HG02642 (cell line): Measurements from ENCODE around the gene DNAAF9.
"Not testable (repeated sequence)": the region's sequence is repeated elsewhere in the genome, so short reads cannot be mapped to it uniquely, and the experiment has no call there.

Experiments used
- ATAC-seq: cut with Tn5 transposase; IDR thresholded peaks from one replicate; pipeline ENCODE4 v1.9.1; 2021; ENCODE audit warnings: mild to moderate bottlenecking; ENCODE audit not compliant: unreplicated experiment, poor library complexity

The DNAAF9 gene

GRCh38 chr20:3407040-3407770 lies at the start of gene DNAAF9:
DNAAF9 (minus strand) TSS chr20:3407669; CDS start chr20:3407557, 112 bp downstream.
- ATAC-seq, result peak; percentile 41

- no peak for ATAC-seq
These were observed 49.2 kb upstream of the DNAAF9 start for GRCh38 chr20:3456648-3457047.

- no peak for ATAC-seq
These were observed 47.4 kb upstream of the DNAAF9 start for GRCh38 chr20:3454831-3455230.

- ATAC-seq, result no peak
These were observed 45.2 kb upstream of the DNAAF9 start for GRCh38 chr20:3452690-3453089.

GRCh38 chr20:3452136-3452535 lies 44.7 kb upstream of the DNAAF9 start:
- ATAC-seq, result no peak

- ATAC-seq, result no peak
These were observed 41.9 kb upstream of the DNAAF9 start for GRCh38 chr20:3449319-3449718.

GRCh38 chr20:3447321-3447720 lies 39.9 kb upstream of the DNAAF9 start:
- ATAC-seq, result no peak

- no peak for ATAC-seq
These were observed 39.3 kb upstream of the DNAAF9 start for GRCh38 chr20:3446779-3447178.

- no peak for ATAC-seq
These were observed 29.6 kb upstream of the DNAAF9 start for GRCh38 chr20:3436864-3437574.

GRCh38 chr20:3434232-3434631 lies 26.8 kb upstream of the DNAAF9 start:
- ATAC-seq, result no peak

- no peak for ATAC-seq
These were observed 26.3 kb upstream of the DNAAF9 start for GRCh38 chr20:3433744-3434143.

GRCh38 chr20:3432844-3433243 lies 25.4 kb upstream of the DNAAF9 start:
- no peak for ATAC-seq

GRCh38 chr20:3431109-3431508 lies 23.6 kb upstream of the DNAAF9 start:
- no peak for ATAC-seq

- peak; percentile 82 for ATAC-seq
These were observed 23.1 kb upstream of the DNAAF9 start for GRCh38 chr20:3430376-3431069.

- ATAC-seq, result not testable (repeated sequence)
These were observed 19.3 kb upstream of the DNAAF9 start for GRCh38 chr20:3426766-3427165.

- ATAC-seq, result no peak
These were observed 15.7 kb upstream of the DNAAF9 start for GRCh38 chr20:3423126-3423525.

GRCh38 chr20:3421985-3422384 lies 14.5 kb upstream of the DNAAF9 start:
- no peak for ATAC-seq

- peak; percentile 81 for ATAC-seq
These were observed 12.8 kb upstream of the DNAAF9 start for GRCh38 chr20:3420211-3420707.

GRCh38 chr20:3418161-3418560 lies 10.7 kb upstream of the DNAAF9 start:
- ATAC-seq, result not testable (repeated sequence)

- no peak for ATAC-seq
These were observed 6.7 kb upstream of the DNAAF9 start for GRCh38 chr20:3414122-3414521.

GRCh38 chr20:3413393-3413889 lies 6.0 kb upstream of the DNAAF9 start:
- no peak for ATAC-seq
